ENCODE data around the gene ATXN10.

The ATXN10 gene

DNA sequence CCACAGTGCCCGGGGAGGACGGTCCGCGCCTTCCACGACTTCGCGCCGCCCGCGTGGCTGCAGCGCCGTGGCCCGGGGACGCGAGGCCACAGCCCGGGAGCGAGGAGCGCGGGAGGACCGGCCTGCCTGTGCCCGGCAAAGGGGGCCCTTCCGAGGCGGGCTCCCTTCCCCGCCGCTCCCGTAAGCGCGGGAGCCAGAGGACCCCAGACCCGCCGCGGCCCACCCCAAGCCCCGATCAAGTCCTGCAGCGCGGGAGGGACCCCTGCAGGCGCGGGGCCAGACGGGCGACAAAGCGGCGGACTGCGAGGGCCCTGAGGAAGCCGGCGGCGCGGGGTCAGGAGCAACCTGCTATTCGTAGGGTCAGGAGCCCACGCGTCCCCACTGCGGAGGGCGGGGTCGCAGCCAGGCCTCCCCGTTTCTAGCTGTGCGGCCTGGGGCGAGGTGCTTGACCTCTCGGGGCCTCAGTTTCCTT is 195.0 kb downstream of the ATXN10 start:
- no peak for DNase-seq

DNA sequence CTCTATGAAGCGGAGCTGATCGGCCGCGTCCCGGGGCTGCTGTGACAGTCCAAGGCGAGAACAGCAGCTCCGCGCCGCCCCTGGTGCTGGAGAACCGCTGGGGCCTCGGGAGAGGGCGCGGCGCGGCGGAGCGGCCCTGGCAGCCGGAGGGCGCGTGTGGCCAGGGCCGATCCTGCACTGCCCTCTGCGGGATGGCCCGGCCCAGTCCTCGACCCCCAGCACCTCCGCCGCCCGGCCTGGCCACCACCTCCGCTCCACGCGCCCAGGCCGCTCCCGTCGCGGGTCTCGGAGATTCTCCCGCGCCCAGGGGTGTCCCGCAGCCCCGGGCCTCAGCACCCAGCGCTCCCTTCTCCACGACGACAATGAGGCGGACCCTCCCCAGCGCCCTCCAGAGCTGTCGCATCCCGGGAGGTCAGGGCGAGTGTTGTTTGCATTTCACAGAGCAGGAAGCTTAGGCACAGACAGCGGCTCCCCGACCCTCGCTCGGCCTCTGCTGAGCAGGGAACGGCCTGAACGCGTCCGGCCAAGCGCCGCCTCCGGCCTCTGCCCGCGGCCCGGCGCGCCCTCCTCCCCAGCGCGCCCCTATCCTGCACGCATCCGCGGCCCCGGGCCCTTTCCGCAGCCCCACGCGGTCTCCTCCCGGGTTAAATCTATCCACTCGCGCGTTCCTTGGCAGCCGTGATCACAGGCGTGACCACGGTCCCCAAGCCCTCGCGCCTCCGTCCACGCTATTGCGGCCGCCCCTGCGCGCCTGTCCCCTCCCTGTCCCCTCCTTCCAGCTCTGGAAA is 195.7 kb downstream of the ATXN10 start:
- no peak for DNase-seq

DNA sequence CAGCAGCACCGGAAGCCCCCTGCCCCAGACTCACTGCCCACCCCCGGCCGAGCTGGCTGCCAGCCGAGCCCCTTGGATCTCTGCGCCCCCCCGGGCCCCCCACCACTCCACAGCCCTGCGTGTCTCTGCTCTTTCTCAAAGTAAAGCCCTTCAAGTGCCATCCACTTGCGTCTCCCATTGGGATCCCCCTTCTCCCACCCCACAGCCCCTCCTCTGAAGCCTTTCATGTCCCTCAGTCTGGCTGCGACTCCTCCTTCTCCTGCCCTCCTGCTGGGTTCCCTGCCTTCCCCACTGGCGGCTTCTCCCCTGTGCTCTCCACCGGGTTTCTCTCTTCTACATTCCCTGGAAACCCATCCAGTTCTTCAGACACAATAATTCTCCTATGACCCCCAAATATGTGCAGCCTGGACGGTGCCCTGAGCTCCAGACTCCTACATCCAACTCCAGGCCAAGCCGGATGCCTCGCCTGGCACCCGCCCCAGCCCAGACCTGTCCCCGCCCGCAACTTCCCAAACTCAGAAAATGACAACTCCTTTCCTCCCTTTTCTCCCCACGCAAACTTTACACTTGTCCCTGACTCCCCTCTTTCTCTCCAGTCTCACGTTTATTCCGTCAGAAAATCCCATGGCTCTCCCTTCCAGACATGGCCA is 196.4 kb downstream of the ATXN10 start:
- no peak for DNase-seq

DNA sequence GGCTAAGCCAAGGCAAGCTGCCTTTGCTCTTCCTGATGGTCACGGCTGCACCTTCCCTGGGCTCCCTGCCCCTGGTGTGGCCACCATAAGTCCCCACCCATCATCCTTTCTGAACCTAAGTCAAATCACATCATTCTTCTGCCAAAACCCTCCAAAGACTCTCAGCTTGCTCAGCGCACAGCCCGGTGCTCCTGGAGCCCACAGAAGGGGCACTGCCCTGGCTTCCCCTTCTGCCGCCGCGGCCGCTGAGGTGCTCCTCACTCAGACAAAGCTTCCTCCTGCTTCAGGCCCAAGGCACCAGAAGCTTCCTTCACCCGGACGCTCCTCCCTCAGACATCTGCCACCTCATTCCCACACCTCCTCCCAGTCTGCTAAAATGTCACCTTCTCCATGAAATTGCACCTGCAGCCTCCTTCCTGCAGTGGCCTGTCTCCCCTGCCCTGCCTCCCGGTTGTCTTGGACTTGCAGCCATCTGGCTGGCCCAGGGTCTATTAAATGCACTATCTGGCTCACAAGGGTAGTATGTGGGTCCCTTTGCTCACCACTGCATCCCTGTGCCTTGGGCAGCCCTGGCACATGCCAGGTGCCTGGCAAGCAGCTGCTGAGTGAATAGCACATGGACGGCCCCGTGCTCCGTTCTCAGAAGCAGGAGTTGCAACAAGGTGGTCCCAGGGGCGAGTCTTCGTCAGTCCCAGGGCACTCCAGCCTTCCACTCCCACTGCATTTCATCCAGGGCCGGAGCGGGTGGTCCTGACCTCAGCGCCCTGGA is 197.1 kb downstream of the ATXN10 start:
- no peak for DNase-seq

DNA sequence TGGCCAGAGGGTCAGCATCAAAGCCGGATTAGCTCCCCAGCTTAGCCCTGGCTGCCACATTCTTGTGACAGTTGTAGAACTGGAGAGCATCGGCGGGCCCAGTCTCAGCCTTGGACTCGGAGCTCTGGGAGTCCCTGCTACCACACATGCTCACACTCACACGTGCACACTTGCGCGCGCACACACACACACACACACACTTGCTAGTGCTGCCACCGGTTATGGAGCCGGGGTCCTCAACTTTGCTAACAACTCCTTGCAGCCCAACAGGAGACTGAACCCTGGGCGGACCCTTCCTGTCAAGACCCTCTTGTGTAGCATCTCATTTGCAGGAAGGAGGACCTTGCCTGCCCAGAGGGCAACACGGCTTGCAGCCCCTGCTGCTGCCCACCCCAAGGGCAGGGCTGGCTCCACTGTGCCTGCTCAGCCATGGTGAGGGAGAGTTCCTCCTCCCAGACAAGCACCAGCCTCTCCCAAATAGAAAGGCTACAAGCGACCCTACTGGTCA is 197.8 kb downstream of the ATXN10 start:
- DNase-seq = no peak

DNA sequence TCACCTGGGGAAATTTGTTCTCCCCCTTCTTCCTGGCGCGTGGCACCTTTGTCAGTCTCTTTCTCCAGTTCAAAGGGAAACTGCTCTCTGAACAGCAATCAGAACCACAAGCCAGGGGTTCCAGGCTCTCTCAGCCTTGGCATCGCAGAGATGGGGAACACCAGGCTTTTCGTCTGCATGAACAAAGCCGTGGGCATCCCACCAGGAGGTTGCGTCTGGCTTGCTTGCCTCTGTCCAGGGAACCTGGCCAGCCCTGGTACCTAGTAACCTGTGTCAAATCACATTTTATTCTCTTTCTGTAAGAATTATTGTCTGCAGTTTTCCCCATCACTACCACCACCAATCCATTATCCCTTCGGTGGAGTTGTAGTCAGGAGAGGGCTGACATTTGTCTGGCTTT is 198.4 kb downstream of the ATXN10 start:
- no peak for DNase-seq

GRCh38 chr22:45871721-45872120 is 200.1 kb downstream of the ATXN10 start:
- DNase-seq = no peak

DNA sequence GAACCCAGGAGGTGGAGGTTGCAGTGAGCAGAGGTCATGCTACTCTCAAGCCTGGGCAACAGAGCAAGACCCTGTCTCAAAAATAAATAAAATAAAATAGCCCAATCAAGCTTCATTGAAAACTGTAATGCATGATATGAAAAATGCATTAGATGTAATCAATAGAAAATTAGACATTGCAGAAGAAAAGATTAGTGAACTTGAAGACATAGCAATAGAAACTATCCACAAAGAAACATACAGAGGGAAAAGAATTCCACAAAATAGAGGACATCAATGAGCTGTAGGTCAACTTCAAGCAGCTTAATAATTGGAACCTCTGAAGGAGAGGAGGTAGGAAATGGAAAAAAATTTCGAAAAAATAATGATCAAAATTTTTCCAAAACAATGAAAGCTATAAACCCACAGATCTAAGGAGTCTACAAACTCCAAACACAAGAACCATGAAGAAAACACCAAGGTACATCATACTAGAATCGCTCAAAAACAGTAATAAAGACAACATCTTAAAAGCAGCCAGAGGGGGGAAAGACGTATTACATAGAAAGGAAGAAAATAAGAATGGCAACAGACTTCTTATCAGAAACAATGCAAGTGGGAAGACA is 201.1 kb downstream of the ATXN10 start:
- DNase-seq = no peak

DNA sequence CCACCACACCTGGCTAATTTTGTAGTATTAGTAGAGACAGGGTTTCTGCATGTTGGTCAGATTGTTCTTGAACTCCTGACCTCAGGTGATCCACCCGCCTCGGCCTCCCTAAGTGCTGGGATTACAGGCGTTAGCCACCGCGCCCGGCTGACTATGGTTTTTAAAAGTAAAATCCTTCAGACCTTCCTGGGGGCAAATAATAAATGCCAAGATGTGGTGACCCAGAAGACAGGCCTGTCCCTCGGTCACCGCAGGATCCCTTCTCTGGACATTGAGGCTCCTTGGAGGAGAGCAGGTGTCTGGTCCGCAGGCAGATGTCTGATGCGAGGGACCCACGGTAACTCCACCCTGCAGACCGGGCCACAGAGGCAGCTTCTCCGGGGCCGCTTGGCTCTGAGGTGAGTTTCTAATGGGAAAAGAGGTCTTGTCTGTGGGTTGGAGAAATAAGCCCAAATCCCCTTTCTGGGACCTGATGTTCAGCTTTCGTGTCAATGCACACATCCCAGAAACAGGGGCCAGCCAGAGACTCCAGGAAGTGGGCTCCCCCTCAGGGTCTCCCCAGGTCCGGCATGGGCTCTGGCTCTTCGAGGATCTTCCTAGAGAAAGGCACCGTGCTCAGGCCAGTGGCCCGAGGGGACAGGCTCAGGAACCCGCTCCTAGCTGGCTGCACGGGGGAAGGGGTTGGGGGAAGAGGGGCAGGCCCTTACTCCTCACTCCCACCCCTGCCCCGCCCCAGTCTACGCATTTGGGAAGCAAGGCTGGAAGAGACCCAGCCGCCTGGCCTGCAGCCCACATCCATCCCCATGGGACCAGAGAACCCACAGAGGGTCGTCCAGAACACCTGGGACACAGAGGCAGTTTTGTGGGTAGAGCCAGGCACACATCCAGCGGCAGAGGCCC is 204.8 kb downstream of the ATXN10 start:
- DNase-seq = no peak

GRCh38 chr22:45877036-45877380 is 205.4 kb downstream of the ATXN10 start:
- no peak for DNase-seq

GRCh38 chr22:45877651-45878050 is 206.0 kb downstream of the ATXN10 start:
- DNase-seq = no peak

DNA sequence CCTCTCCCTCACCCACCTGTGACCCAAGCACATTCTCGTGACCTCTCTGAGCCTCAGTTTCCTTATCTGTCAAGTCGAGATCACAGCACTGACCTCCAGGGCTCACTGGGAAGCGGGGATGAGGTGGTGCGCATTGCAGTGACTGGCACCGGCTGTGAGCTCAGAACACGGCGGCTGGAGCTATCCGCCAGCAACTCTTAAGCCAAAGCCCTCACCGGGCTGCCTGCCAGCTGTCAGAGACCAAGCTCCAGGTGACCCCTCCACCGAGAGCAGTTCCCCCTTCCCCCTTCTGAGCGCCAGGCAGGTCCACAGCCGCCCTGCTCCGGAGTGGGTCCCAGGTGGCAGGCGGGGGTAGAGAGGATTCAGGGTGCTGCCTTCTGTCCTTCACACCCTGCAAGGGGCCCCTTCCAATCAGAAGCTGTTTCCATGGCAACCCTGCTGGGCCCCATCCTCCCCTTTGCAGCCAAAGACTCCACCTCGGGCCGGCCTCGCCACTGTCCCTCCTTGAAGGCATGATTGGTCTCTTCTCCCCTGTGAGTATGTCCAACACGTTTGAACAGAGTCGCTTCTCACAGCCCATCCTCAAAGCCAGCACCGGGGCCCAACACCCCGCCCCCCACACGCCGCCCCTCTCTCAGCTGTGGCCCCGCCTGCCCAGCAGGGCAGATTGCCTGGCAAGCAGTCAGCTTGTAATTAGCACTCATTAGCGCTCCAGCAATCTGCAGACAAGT is 206.6 kb downstream of the ATXN10 start:
- no peak for DNase-seq

- no peak for DNase-seq
Measured at GRCh38 chr22:45878901-45879551, 207.4 kb downstream of the ATXN10 start.

GRCh38 chr22:45879552-45879949 is 207.9 kb downstream of the ATXN10 start:
- DNase-seq = no peak

- no peak for DNase-seq
Measured at GRCh38 chr22:45880091-45880715, 208.6 kb downstream of the ATXN10 start.

GRCh38 chr22:45880716-45881523 is 209.3 kb downstream of the ATXN10 start:
- no peak for DNase-seq

- DNase-seq = no peak
Measured at GRCh38 chr22:45881524-45881875, 209.9 kb downstream of the ATXN10 start.

GRCh38 chr22:45882881-45883810 is 211.5 kb downstream of the ATXN10 start:
- DNase-seq = no peak
